ENCODE measurements around the gene SRRM3.
"Not testable (repeated sequence)": the region's sequence is repeated elsewhere in the genome, so short reads cannot be mapped to it uniquely, and the experiment has no call there.

The SRRM3 gene

DNA sequence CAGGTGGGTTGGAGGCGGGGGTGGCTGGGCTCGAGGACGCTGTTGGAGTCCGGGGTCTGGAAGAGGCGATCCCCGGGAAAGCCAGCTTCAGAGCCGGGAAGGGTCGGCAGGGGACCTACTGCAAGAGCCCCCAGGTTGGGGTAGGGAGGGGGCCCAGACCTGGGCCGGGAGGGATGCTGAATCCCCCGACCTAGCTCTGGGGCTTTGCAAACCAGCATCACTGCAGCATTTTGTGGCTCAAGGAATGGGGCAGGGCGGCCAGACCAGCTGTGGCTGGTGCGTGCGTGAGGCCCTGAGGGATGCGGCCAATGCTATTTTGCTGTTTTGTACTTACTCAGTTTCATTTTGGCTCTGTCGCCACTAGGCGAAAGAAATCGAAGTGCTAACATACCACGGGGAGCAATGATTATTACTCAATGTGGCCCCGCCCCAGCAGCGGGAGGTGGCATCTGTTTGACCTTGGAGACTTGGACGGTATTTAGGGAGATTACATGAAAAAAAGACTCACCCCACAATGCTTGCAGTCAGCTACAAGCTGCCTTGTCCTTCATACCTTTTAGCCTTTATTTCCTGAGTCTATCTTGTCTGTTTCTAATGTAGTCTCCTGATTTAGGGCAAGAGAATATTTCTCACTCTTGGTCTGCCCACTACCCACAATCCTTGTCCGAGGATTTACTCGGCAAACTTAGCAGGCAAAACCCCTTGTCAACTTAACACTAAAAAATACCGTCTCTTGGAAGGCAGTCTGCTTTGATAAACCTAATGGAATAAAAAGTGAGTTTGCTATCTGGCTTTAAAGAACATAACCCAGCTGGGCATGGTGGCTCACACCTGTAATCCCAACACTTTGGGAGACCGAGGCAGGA lies 117.0 kb downstream of the SRRM3 start:
- DNase-seq: peak; percentile 84

DNA sequence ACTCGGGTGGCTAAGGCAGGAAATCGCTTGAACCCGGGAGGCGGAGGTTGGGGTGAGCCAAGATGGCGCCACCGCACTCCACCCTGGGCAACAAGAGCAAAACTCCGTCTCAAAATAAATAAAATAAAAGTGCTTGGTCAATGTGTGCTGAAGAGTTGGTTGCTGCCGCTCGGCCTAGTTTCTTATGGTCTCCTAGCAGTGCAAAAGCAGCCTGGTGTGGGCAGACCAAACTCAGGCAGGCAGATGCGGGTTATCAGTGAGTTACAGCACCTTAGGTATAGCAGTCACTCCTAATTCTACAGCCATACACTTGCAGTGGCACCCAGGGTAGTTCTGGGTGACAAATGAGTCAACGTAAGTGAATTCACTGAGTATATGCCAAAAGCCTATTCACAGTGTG lies 123.4 kb downstream of the SRRM3 start:
- DNase-seq: no peak

DNA sequence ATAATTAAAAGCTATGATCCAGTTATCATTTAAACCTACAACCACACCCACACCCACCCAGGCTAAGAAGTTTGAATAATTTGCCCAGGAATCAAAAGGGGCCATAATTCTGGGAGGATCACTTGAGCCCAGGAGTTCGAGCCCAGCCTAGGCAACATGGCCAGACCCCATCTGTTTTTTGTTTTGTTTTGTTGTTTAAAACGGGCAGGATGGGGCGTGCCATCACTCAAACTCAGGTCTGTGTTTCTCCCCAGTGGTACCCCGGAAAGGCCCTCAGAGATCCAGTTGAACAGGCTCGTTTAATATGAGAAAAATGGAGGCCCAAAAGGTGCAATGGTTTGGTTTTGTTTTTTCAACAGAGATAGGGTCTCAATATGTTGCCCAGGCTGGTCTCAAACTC lies 124.1 kb downstream of the SRRM3 start:
- no peak for DNase-seq

DNA sequence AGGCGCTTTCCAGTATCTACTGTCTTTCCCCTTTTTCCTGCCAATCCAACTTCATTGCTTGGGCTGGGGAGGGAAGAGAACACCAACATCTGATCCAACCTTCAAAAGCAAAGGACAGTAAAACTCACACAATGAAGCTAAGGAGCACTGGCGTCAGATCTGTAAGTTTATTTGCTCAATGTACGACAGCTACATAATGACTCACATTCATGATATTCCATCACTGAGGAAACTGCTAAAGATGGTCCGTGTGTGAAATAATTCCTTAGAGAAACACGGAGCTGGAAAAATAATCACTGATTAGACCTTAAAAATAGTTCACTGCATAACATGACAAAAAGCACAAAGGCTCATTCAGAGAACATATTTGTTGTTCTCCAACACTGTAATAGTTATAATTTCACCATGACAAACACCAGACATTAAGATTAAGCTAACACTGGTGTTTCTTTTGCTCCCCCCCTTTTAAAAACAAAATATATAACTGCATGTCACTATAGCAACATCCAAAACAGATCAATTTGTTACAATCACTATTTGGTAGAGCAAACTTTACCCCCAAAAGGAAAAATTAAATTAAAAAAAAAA lies 125.0 kb downstream of the SRRM3 start:
- DNase-seq: no peak

DNA sequence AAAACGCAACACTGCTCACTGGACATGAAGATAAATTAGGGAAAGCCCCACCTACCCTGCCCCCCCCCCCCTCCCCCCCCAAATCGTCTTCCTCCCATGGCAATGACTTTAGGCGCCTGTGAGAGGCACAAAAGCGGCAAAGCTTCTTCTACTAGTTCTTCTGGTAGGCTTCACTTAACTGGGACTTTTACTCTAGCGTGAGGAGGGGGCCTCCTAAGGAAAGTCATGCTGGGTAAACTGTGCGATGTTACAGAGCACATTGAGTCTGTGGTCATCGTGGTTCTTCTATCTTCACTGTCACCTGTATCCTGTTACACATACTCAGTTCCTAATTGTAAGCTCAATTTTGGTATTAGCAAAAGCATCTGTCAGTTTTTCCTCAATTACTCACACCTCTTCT lies 125.9 kb downstream of the SRRM3 start:
- DNase-seq: no peak

DNA sequence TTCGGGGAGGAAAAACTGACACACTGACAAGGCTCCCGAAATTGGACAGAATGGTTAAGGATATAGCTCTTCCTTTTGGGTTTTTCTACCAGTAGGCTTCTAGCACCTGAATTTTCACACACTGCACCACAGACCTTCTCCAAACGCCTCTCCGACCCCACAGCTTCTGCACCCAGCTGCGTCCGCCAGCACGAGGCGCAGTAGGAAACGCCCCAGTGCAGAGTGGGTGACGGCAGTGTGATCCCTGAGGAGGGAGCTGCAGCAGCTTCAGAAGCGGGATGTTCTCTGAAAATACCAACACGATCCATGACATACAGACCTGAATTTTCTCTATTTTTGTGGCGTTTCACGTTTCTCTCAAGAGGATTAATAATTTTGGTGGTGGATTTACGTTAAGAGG lies 126.7 kb downstream of the SRRM3 start:
- DNase-seq: no peak

DNA sequence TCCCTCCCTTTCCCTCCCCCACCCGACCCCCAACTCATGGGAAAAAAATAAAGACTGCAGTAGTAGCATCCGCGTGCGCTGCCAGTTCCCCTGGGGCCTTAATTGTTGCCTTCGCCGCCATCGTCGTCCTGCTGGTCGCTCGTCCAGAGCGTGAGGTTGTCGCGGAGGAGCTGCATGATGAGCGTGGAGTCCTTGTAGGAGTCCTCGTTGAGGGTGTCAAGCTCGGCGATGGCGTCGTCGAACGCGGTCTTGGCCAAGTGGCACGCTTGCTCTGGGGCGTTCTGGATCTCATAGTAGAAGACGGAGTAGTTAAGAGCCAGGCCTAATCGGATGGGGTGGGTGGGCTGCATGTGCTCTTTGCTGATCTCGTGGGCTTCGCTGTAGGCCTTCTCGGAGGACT lies 127.8 kb downstream of the SRRM3 start:
- DNase-seq: no peak

DNA sequence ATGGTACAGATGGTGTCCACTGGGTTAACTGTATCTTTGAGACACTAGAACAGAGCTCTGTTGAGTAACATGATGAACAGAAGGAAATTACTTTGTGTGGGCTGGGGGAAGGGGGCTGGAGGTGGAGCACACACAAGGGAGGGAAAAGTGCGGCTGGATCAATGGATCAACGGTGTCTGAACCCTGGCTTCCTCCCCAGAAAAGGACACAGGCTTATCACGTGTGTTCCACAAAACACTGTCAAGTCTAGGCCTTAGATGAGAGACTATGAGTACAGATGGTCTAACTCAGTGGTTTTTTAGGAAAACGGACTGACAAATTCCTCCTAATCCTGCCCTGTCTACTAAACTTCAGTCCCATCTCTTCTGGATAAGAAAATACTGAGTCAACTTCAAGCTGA lies 128.6 kb downstream of the SRRM3 start:
- no peak for DNase-seq

DNA sequence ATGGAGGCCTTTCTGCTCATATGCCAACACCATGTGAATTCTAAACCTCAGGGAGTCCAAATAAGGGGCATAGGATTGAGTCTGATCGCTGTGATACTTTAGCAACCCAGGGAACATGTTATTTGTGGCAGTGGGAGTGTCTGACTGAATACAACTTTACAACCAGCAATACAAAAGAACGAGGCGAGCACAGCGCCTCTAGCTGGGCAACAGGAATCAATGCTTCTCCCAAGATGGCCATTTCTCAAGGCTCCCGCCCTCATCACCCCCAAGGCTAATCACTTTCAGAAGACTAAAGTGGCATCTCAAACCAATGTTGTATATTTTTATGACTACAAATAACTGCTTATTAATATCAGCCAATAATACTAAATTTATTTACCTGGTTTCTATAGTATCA lies 129.0 kb downstream of the SRRM3 start:
- DNase-seq: no peak

DNA sequence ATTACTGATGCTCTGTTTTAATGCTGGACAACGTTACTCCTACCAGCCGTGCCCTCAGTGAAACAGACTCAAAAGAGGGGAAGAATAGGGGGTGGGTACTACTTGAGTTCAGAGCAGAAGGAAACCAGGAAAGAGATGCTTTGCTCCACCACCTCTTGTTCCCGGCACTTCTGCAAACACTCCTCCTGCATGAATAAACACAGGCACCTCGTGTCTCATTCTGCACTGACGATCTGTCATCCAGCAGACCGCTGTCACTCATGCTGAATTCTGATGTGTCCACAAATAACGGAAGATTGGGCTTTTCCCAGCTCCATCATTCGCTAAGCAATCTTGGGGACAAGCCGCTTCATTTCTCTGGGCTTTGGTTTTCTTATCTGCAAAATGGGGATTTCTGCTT lies 130.4 kb downstream of the SRRM3 start:
- DNase-seq: no peak

DNA sequence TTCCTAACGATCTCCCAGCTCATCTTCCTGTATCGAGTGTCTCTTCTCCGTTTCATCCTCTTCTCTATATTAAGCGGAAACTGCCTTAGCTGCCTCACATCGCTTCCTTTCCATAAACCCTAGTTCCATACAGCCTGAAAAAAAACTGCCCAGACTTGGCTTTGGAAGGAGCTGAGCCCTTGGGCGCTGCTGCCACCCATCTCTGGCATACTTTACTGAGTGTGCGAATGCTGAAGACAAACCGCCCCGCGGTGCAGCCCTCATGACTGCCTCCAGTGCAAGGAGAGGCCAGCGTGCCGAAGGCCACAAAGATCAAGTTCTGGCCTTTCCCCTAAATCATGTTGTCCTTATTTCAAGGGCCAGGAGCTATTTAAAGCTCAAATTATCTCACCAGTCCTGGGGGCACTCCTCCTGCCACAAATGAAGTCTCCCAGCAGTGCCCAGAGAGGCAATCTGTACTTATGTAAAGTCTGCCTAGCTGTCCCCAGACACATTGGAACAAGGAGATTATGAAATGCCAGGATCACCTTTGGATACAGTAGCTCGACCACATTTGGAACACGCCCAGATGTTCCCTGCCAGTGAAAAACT lies 131.9 kb downstream of the SRRM3 start:
- no peak for DNase-seq

DNA sequence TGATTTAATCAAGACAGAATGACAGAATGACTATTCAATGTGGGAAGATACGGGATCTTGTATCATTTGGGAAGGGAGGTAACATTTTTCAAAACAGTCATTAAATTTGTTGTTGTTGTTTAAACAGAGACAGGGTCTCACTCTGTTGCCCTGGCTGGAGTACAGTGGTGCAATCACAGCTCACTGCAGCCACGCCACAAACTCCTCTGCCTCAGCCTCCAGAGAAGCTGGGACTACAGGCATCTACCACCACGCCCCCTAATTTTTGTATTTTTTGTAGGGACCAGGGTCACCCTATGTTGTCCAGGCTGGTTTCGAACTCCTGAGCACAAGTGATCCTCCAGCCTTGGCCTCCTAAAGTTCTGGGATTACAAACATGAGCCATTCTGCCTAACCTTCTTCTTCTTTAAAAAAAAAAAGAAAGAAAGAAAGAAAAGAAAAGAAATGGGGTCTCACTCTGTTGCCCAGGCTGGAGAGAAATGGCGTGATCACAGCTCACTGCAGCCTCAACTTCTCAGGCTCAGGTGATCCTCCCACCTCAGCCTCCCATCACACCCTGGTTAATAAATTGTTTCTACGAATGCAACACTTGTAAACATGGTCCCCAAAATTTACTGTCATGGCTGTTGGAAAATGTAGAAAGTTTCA lies 132.7 kb downstream of the SRRM3 start:
- no peak for DNase-seq

DNA sequence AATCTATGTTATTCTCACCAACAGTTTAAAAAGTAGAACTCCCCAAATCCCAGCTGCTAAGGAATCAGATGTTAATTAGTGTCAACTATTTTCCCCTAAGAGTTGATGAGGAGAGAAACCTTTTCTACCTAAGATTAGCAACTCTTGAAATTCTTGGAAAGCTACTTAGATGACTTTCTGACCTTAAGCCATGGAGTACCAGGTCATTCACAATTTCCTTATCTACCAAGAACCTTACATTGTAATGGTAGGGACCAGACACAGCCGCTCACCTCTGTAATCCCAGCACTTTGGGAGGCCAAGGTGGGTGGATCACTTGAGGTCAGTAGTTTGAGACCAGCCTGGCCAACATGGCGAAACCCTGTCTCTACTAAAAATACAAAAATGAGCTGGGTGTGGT lies 133.7 kb downstream of the SRRM3 start:
- DNase-seq: not testable (repeated sequence)

DNA sequence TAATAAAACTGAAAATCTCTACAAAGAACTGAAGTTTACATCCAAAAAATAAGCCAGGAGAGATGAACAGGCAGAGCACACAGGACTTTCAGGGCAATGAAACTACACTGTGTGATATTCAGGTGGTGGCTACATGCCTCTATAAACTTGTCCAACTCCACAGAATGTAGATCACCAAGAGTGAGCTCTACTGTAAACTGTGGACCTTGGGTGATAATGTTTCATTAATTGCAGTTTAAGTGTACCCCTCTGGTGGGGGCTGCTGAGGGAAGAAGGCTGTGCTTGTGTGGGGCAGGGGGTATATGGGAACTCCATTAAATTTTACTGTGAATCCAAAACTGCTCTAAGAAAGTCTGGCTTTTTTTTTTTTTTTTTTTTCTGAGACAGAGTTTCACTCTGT lies 134.4 kb downstream of the SRRM3 start:
- no peak for DNase-seq
